ENCODE data around the gene CAPN12. TPM values are rescaled to one million over a fixed set of nuclear protein-coding genes. Genes with fewer than 3 reads are reported as not detected.

Gene CAPN12
- total and polyA plus RNA-seq, 2 experiments from 2014 or later: 19.1 to 20.5 TPM

DNA sequence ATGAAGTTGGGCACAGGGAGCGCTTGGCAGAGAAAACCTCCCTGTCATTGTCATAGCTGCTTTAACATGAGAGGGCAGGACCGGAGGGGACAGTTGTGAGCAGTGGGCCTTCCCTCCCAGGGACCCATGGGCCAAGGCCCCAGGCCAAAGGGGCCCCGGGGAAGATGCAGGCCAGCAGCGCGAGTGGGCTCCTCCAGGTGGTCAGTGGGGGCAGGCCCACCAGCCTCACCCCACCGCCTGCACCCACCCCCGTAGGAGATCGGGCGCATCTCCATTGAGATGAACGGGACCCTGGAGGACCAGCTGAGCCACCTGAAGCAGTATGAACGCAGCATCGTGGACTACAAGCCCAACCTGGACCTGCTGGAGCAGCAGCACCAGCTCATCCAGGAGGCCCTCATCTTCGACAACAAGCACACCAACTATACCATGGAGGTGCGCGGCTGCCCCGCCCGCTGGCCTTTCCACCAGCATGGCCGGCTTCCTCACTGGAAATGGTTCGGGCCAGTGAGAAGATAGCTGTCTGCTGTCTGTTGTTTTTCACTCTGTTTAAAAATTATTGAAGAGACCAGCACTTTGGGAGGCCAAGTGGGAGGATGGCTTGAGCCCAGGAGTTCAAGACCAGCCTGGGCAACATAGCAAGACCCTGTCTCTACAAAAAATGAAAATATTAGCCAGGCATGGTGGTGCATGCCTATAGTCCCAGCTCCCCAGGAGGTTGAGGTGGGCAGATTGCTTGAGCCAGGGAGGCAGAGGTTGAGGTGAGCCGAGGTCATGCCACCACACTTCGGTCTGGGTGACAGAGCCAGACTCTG is 18.6 kb downstream of the CAPN12 start:
- H3K36me3 ChIP-seq (ENCODE audit: insufficient read depth): peaks cover 32% of the 10 kb centered on the region
- H3K4me2 ChIP-seq: no peak overlapping the region
- no peak for ATAC-seq
- Mint-ChIP-seq H3K36me3 (ENCODE audit: low read depth) (peaks cover 72% of the 10 kb centered on the region), H3K9me3 (no peaks in the 10 kb centered on the region), H3K27me3 (ENCODE audit: insufficient read depth, low read depth, poor library complexity) (peaks cover 19% of the 10 kb centered on the region), H3K4me3 (no peak overlapping the region), H3K4me1 (peaks cover 11% of the 10 kb centered on the region), H3K27ac (no peak overlapping the region)
- H2AFZ ChIP-seq: no peak overlapping the region
- H3K9me2 ChIP-seq (ENCODE audit: insufficient read depth): no peaks in the 10 kb centered on the region
- no peaks in the 10 kb centered on the region for H3K27me3 ChIP-seq (ENCODE audit: insufficient read depth)
- no peak for DNase-seq (ENCODE audit: low spot score)
- no peaks in the 10 kb centered on the region; the same call in 1 of the 2 replicates for H3K4me1 ChIP-seq (ENCODE audit: insufficient read depth)
- H3K27ac ChIP-seq (ENCODE audit: low read depth): no peak overlapping the region
- H3K79me2 ChIP-seq (replicated peaks; ENCODE audit: insufficient read depth): no peaks in the 10 kb centered on the region
- H3K4me3 ChIP-seq: no peak overlapping the region
- H3F3A ChIP-seq (replicated peaks; ENCODE audit: low read depth): peaks cover 23% of the 10 kb centered on the region; the same call in 1 of the 2 replicates
- no peak for TF ChIP-seq JUNB (IDR thresholded peaks at IDR 0.05; ENCODE audit: unreplicated experiment)
- TF ChIP-seq NANOG (IDR thresholded peaks at IDR 0.05; ENCODE audit: borderline replicate concordance): no peak
- TF ChIP-seq, protein P1, sequence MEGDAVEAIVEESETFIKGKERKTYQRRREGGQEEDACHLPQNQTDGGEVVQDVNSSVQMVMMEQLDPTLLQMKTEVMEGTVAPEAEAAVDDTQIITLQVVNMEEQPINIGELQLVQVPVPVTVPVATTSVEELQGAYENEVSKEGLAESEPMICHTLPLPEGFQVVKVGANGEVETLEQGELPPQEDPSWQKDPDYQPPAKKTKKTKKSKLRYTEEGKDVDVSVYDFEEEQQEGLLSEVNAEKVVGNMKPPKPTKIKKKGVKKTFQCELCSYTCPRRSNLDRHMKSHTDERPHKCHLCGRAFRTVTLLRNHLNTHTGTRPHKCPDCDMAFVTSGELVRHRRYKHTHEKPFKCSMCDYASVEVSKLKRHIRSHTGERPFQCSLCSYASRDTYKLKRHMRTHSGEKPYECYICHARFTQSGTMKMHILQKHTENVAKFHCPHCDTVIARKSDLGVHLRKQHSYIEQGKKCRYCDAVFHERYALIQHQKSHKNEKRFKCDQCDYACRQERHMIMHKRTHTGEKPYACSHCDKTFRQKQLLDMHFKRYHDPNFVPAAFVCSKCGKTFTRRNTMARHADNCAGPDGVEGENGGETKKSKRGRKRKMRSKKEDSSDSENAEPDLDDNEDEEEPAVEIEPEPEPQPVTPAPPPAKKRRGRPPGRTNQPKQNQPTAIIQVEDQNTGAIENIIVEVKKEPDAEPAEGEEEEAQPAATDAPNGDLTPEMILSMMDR (conservative IDR thresholded peaks at IDR 0.05; ENCODE audit: low read depth in 2 of 2): no peak
- TF ChIP-seq, protein P2, sequence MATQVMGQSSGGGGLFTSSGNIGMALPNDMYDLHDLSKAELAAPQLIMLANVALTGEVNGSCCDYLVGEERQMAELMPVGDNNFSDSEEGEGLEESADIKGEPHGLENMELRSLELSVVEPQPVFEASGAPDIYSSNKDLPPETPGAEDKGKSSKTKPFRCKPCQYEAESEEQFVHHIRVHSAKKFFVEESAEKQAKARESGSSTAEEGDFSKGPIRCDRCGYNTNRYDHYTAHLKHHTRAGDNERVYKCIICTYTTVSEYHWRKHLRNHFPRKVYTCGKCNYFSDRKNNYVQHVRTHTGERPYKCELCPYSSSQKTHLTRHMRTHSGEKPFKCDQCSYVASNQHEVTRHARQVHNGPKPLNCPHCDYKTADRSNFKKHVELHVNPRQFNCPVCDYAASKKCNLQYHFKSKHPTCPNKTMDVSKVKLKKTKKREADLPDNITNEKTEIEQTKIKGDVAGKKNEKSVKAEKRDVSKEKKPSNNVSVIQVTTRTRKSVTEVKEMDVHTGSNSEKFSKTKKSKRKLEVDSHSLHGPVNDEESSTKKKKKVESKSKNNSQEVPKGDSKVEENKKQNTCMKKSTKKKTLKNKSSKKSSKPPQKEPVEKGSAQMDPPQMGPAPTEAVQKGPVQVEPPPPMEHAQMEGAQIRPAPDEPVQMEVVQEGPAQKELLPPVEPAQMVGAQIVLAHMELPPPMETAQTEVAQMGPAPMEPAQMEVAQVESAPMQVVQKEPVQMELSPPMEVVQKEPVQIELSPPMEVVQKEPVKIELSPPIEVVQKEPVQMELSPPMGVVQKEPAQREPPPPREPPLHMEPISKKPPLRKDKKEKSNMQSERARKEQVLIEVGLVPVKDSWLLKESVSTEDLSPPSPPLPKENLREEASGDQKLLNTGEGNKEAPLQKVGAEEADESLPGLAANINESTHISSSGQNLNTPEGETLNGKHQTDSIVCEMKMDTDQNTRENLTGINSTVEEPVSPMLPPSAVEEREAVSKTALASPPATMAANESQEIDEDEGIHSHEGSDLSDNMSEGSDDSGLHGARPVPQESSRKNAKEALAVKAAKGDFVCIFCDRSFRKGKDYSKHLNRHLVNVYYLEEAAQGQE (IDR thresholded peaks at IDR 0.05; ENCODE audit: unreplicated experiment): no peak
- TF ChIP-seq EZH2phosphoT487 (IDR thresholded peaks at IDR 0.05; ENCODE audit: unreplicated experiment): no peak
- no peak for TF ChIP-seq EZH2 (IDR thresholded peaks at IDR 0.05; ENCODE audit: low read depth, unreplicated experiment)
- no peak for TF ChIP-seq STAT1 (IDR thresholded peaks at IDR 0.05; ENCODE audit: unreplicated experiment)
- TF ChIP-seq, protein P3, sequence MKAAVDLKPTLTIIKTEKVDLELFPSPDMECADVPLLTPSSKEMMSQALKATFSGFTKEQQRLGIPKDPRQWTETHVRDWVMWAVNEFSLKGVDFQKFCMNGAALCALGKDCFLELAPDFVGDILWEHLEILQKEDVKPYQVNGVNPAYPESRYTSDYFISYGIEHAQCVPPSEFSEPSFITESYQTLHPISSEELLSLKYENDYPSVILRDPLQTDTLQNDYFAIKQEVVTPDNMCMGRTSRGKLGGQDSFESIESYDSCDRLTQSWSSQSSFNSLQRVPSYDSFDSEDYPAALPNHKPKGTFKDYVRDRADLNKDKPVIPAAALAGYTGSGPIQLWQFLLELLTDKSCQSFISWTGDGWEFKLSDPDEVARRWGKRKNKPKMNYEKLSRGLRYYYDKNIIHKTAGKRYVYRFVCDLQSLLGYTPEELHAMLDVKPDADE (IDR thresholded peaks at IDR 0.05): no peak
- H4K20me1 ChIP-seq (replicated peaks; ENCODE audit: insufficient read depth): peaks cover 9% of the 10 kb centered on the region
